ENCODE results near the gene TNPO3. TPM values are rescaled to one million over a fixed set of nuclear protein-coding genes. Genes with fewer than 3 reads are reported as not detected.
A peak's percentile ranks its signal among the peaks of the same experiment; 100 is the strongest.

TNPO3 gene
- total RNA-seq, 3 donors from 2014 or later (not counting 1 experiment from before 2014, with no cell fraction given), result 33.9 to 41.1 (median 37.9) TPM

DNA sequence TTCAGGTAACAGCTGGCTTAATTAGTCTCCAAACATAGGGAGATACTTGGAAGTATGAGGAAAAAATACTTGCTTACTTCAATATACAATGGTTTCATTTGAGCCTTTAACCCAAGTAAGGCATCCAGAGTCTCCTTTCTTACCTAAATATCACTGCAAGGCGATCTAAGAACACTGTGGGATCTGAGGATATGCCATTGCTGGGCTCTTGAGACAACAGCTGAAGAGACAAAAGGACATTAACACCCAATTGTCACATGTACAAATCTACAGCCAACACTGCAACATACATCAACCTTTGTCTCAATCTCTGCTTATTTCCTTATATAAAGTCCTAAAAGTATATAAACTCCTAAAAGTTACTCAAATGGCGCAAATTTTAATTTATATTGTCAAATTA, 72.8 kb downstream of the TNPO3 start:
- ATAC-seq (no peak), DNase-seq (no peak)
- Mint-ChIP-seq H3K9me3 (no peaks in the 10 kb centered on the region), H3K36me3 (no peaks in the 10 kb centered on the region), H3K27me3 (ENCODE audit: low read depth in 2 of 2) (no peaks in the 10 kb centered on the region), H3K4me3 (no peak overlapping the region), H3K27ac (no peak overlapping the region), H3K4me1 (no peaks in the 10 kb centered on the region)
- Histone ChIP-seq H3K9me3 (ENCODE audit: control insufficient read depth, insufficient read depth, low read length) (no peaks in the 10 kb centered on the region), H3K4me3 (ENCODE audit: low read length) (no peak overlapping the region), H3K27me3 (ENCODE audit: control insufficient read depth, insufficient read depth, low read length) (no peaks in the 10 kb centered on the region), H3K27ac (ENCODE audit: low read length) (no peak overlapping the region), H3K4me1 (ENCODE audit: control insufficient read depth, insufficient read depth, low read length) (no peaks in the 10 kb centered on the region), H3K36me3 (ENCODE audit: control insufficient read depth, insufficient read depth, low read length) (peaks cover 86% of the 10 kb centered on the region)
- intact Hi-C loops (cut with micrococcal nuclease), result no loop called here
- 100% methylated on average over 1 of the region's 2 CpGs for WGBS (ENCODE audit: insufficient coverage)
- TF ChIP-seq, protein P1, sequence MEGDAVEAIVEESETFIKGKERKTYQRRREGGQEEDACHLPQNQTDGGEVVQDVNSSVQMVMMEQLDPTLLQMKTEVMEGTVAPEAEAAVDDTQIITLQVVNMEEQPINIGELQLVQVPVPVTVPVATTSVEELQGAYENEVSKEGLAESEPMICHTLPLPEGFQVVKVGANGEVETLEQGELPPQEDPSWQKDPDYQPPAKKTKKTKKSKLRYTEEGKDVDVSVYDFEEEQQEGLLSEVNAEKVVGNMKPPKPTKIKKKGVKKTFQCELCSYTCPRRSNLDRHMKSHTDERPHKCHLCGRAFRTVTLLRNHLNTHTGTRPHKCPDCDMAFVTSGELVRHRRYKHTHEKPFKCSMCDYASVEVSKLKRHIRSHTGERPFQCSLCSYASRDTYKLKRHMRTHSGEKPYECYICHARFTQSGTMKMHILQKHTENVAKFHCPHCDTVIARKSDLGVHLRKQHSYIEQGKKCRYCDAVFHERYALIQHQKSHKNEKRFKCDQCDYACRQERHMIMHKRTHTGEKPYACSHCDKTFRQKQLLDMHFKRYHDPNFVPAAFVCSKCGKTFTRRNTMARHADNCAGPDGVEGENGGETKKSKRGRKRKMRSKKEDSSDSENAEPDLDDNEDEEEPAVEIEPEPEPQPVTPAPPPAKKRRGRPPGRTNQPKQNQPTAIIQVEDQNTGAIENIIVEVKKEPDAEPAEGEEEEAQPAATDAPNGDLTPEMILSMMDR (IDR thresholded peaks at IDR 0.05), result no peak

DNA sequence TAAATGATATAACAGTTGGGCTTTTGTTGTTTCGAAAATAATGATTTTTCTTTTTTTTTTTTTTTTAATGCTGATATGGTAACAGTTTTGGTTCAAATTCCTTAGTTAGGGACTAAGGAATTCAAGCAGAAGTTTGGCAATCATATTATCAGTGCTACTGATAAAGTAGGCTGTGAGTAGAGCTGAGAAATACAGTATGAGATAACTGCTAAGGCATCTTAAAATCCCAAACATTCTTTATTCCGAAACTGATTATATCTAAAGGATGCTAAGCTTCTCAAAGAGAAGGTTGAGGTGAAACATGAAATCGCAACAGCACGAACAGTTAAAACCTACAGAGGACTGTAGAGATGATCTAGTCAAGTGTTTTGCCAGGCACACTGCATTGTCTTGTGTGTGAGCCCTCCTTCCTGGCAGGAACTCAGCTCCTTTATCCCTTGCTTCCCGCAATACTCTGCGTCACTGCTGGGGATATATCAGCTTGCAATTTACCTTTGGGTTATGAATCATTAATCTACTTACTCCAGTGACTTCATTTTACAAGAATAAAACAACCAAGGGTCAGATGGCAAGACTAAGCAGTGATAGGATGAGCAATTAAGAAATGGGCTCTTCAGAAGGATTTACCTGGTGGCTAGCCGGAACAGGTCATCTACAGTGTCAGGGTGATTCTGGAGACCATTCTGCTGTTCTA, 80.5 kb downstream of the TNPO3 start:
- Histone ChIP-seq H3K27ac (ENCODE audit: low read length) (no peak overlapping the region), H3K27me3 (ENCODE audit: control insufficient read depth, insufficient read depth, low read length) (no peaks in the 10 kb centered on the region), H3K36me3 (ENCODE audit: control insufficient read depth, insufficient read depth, low read length) (peaks cover 82% of the 10 kb centered on the region), H3K4me3 (ENCODE audit: low read length) (no peak overlapping the region), H3K9me3 (ENCODE audit: control insufficient read depth, insufficient read depth, low read length) (no peaks in the 10 kb centered on the region), H3K4me1 (ENCODE audit: control insufficient read depth, insufficient read depth, low read length) (no peaks in the 10 kb centered on the region)
- no peaks in the 10 kb centered on the region for H3K9me3 Mint-ChIP-seq
- H3K27me3 Mint-ChIP-seq (ENCODE audit: low read depth in 2 of 2), result no peaks in the 10 kb centered on the region
- H3K4me3 Mint-ChIP-seq, result no peak overlapping the region
- H3K4me1 Mint-ChIP-seq, result no peaks in the 10 kb centered on the region
- H3K27ac Mint-ChIP-seq, result peak overlapping the region in 1 of 2 donors; percentile 13
- ATAC-seq, result no peak
- TF ChIP-seq, protein P1 (IDR thresholded peaks at IDR 0.05), result no peak
- intact Hi-C loops (cut with micrococcal nuclease), result no loop called here
- 90% methylated on average over 7 of the region's 7 CpGs for WGBS (ENCODE audit: insufficient coverage)
- DNase-seq, result no peak
- H3K36me3 Mint-ChIP-seq, result peaks cover 35% of the 10 kb centered on the region

GRCh38 chr7:128968624-128969023, 86.3 kb downstream of the TNPO3 start:
- intact Hi-C loops (cut with micrococcal nuclease), result no loop called here
- H3K27ac Mint-ChIP-seq, result no peak overlapping the region
- Histone ChIP-seq H3K9me3 (ENCODE audit: control insufficient read depth, insufficient read depth, low read length) (no peaks in the 10 kb centered on the region), H3K27me3 (ENCODE audit: control insufficient read depth, insufficient read depth, low read length) (no peaks in the 10 kb centered on the region), H3K4me1 (ENCODE audit: control insufficient read depth, insufficient read depth, low read length) (no peaks in the 10 kb centered on the region), H3K4me3 (ENCODE audit: low read length) (no peak overlapping the region), H3K27ac (ENCODE audit: low read length) (no peak overlapping the region), H3K36me3 (ENCODE audit: control insufficient read depth, insufficient read depth, low read length) (peaks cover 88% of the 10 kb centered on the region)
- no peaks in the 10 kb centered on the region for H3K4me1 Mint-ChIP-seq
- H3K27me3 Mint-ChIP-seq (ENCODE audit: low read depth in 2 of 2), result no peaks in the 10 kb centered on the region
- TF ChIP-seq, protein P1 (IDR thresholded peaks at IDR 0.05), result no peak
- WGBS (ENCODE audit: insufficient coverage), result 100% methylated on average over 1 of the region's 1 CpG
- DNase-seq (no peak), ATAC-seq (no peak)
- peaks cover 19% of the 10 kb centered on the region for H3K36me3 Mint-ChIP-seq
- H3K9me3 Mint-ChIP-seq, result no peaks in the 10 kb centered on the region
- no peak overlapping the region for H3K4me3 Mint-ChIP-seq

- Mint-ChIP-seq H3K27ac (peak overlapping the region; percentile 5 to 15), H3K4me1 (peaks cover 4% of the 10 kb centered on the region in 2 donors), H3K27me3 (ENCODE audit: low read depth in 2 of 2) (no peaks in the 10 kb centered on the region), H3K9me3 (no peaks in the 10 kb centered on the region), H3K4me3 (no peak overlapping the region), H3K36me3 (peaks cover 9% of the 10 kb centered on the region)
- Histone ChIP-seq H3K36me3 (ENCODE audit: control insufficient read depth, insufficient read depth, low read length) (peaks cover 69% of the 10 kb centered on the region), H3K27me3 (ENCODE audit: control insufficient read depth, insufficient read depth, low read length) (no peaks in the 10 kb centered on the region), H3K4me1 (ENCODE audit: control insufficient read depth, insufficient read depth, low read length) (no peaks in the 10 kb centered on the region), H3K4me3 (ENCODE audit: low read length) (no peak overlapping the region), H3K27ac (ENCODE audit: low read length) (peak overlapping the region; percentile 60), H3K9me3 (ENCODE audit: control insufficient read depth, insufficient read depth, low read length) (no peaks in the 10 kb centered on the region)
- DNase-seq (peak in 1 of 2 donors; percentile 45), ATAC-seq (peak in 2 of 3 donors; percentile 51 to 72)
- intact Hi-C loops (cut with micrococcal nuclease), result no loop called here
- 100% methylated on average over 1 of the region's 1 CpG for WGBS (ENCODE audit: insufficient coverage)
- TF ChIP-seq, protein P1 (IDR thresholded peaks at IDR 0.05), result no peak
Observed at GRCh38 chr7:128963327-128963757, 91.6 kb downstream of the TNPO3 start.

Data from natural killer cell (primary cell).